Measurements from ENCODE around the gene PDE11A. TPM values are rescaled to one million over a fixed set of nuclear protein-coding genes. Genes with fewer than 3 reads are reported as not detected.

Gene PDE11A
- total RNA-seq, 6 experiments from 2014 or later: 1.2 to 9.4 (median 6.3) TPM

GRCh38 chr2:177832611-177833433 lies 239.8 kb downstream of the PDE11A start:
- no peak for TF ChIP-seq CTCF (IDR thresholded peaks at IDR 0.05)
- no peak for TF ChIP-seq POLR2A (IDR thresholded peaks at IDR 0.05)
- Histone ChIP-seq H3K27ac (no peak overlapping the region), H3K9me3 (peaks cover 0 to 3% (median 0%) of the 10 kb centered on the region in 4 donors), H3K4me3 (no peak overlapping the region), H3K27me3 (no peaks in the 10 kb centered on the region), H3K4me1 (no peaks in the 10 kb centered on the region), H3K36me3 (no peaks in the 10 kb centered on the region)
- intact Hi-C loops (cut with DNase I): no loop called here
- ATAC-seq (no peak), DNase-seq (no peak)
- 82% methylated on average over 6 of the region's 6 CpGs for WGBS (ENCODE audit: insufficient coverage, low coverage, low lambda C conversion rate, missing lambda C conversion rate)

GRCh38 chr2:177830881-177831386 lies 241.6 kb downstream of the PDE11A start:
- intact Hi-C loops (cut with DNase I): no loop called here
- no peak for ATAC-seq
- Histone ChIP-seq H3K4me1 (no peaks in the 10 kb centered on the region), H3K9me3 (peaks cover 0 to 3% (median 0%) of the 10 kb centered on the region in 4 donors), H3K4me3 (no peak overlapping the region), H3K27me3 (no peaks in the 10 kb centered on the region), H3K27ac (no peak overlapping the region), H3K36me3 (no peaks in the 10 kb centered on the region)
- no peak for TF ChIP-seq CTCF (IDR thresholded peaks at IDR 0.05)
- no peak for TF ChIP-seq POLR2A (IDR thresholded peaks at IDR 0.05)
- 86% methylated on average over 1 of the region's 1 CpG for WGBS (ENCODE audit: insufficient coverage, low coverage, low lambda C conversion rate, missing lambda C conversion rate)
- no peak for DNase-seq

- ATAC-seq: no peak
Observed at GRCh38 chr2:177828557-177828956, 244.0 kb downstream of the PDE11A start.

GRCh38 chr2:177826897-177827296 lies 245.7 kb downstream of the PDE11A start:
- intact Hi-C loops (cut with DNase I): no loop called here
- no peak for DNase-seq
- Histone ChIP-seq H3K4me1 (no peaks in the 10 kb centered on the region), H3K27me3 (no peaks in the 10 kb centered on the region), H3K9me3 (no peaks in the 10 kb centered on the region), H3K4me3 (no peak overlapping the region), H3K36me3 (no peaks in the 10 kb centered on the region), H3K27ac (no peak overlapping the region)
- no peak for ATAC-seq
- TF ChIP-seq CTCF (IDR thresholded peaks at IDR 0.05) (no peak), POLR2A (IDR thresholded peaks at IDR 0.05) (no peak)
- 78% methylated on average over 2 of the region's 2 CpGs for WGBS (ENCODE audit: insufficient coverage, low coverage, low lambda C conversion rate, missing lambda C conversion rate)

More at GRCh38 chr2:177828557-177828956, 244.0 kb downstream of the PDE11A start:
- no peak overlapping the region for H3K27ac ChIP-seq
- H3K36me3 ChIP-seq: no peaks in the 10 kb centered on the region
- intact Hi-C loops (cut with DNase I): no loop called here
- TF ChIP-seq CTCF (IDR thresholded peaks at IDR 0.05): no peak
- no peak for TF ChIP-seq POLR2A (IDR thresholded peaks at IDR 0.05)
- no peak for DNase-seq
- H3K27me3 ChIP-seq: no peaks in the 10 kb centered on the region
- no peak overlapping the region for H3K4me3 ChIP-seq
- no peaks in the 10 kb centered on the region for H3K9me3 ChIP-seq
- WGBS (ENCODE audit: insufficient coverage, low coverage, low lambda C conversion rate, missing lambda C conversion rate): 100% methylated on average over 1 of the region's 1 CpG
- H3K4me1 ChIP-seq: no peaks in the 10 kb centered on the region
